ENCODE measurements around the gene CCDC178. TPM values are rescaled to one million over a fixed set of nuclear protein-coding genes. Genes with fewer than 3 reads are reported as not detected.

The CCDC178 gene
- total RNA-seq, 1 donor = 0.43 TPM

DNA sequence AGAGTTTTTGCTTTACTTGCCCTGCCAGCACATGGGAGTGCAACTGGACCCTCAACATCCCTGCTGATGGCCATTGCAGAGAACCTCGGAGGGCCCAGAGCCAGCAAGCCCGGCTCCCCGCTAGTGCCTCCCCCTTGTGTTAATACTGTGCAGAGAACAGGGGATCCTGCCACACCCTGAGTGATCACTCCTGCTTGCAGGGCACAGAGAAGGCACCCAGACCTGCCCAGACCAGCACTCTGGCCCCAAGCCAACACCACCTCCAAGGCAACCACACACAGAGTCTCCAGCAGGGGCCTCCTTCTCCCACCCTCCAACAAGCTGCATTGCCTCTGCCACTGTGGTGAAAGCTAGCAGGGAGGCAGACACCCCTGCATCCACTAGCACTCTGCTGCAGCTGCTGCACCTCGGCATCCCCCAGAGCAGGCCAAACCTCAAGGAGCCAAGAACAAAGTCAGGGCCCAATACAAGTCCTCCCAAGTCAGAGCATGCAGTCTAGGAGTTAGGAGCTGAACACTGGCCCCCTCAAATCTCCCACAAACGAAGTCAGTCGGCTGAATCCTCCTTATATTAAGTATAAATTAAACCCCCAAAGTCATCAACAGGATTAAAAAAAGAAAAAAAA is 157.7 kb downstream of the CCDC178 start:
- DNase-seq (ENCODE audit: low read depth) = no peak
- H3K4me3 ChIP-seq (ENCODE audit: low read depth, low read length) = no peak overlapping the region
- TF ChIP-seq, protein P1, sequence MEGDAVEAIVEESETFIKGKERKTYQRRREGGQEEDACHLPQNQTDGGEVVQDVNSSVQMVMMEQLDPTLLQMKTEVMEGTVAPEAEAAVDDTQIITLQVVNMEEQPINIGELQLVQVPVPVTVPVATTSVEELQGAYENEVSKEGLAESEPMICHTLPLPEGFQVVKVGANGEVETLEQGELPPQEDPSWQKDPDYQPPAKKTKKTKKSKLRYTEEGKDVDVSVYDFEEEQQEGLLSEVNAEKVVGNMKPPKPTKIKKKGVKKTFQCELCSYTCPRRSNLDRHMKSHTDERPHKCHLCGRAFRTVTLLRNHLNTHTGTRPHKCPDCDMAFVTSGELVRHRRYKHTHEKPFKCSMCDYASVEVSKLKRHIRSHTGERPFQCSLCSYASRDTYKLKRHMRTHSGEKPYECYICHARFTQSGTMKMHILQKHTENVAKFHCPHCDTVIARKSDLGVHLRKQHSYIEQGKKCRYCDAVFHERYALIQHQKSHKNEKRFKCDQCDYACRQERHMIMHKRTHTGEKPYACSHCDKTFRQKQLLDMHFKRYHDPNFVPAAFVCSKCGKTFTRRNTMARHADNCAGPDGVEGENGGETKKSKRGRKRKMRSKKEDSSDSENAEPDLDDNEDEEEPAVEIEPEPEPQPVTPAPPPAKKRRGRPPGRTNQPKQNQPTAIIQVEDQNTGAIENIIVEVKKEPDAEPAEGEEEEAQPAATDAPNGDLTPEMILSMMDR (IDR thresholded peaks at IDR 0.05; ENCODE audit: insufficient read depth, low read depth, low read length) = no peak

DNA sequence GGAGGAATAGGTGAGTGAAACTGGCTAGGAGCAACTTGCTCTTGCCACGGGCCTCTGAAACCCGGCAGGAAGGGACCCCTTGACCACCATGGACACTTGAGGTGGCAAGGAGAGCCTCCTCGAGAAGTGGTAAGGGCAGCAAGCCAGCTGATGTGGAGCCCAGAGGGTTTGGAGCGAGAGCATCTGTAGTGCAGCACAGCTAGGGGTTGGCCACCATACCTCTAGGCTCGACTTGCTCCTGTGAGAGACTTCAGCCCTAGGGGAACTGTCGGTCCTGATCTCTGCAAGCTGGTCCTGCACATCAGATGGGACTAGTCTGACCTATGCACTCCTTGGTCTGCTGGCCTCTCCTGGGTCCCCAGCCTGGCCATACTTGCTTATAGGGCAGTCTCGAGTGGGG is 158.4 kb downstream of the CCDC178 start:
- no peak for DNase-seq (ENCODE audit: low read depth)
- no peak overlapping the region for H3K4me3 ChIP-seq (ENCODE audit: low read depth, low read length)
- TF ChIP-seq, protein P1 (IDR thresholded peaks at IDR 0.05; ENCODE audit: insufficient read depth, low read depth, low read length) = no peak

DNA sequence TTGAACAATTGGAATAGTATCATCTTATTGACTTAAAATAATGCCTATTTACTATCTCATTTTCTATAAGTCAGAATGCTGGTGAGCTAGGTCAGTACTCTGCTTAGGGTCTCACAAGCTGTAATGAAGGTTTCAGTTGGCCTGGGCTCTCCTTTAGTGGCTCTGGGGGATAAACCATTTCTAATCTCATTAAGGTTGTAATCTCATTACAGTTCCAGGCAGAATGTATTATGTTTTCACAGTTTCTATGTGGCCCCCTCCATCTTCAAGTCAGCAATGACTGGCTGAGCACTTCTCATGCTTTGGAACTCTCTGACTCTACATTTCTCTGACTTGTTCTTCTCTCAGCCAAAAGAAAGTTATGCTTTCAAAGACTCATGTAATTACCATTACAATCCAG is 163.1 kb downstream of the CCDC178 start:
- no peak for DNase-seq (ENCODE audit: low read depth)
- TF ChIP-seq, protein P1 (IDR thresholded peaks at IDR 0.05; ENCODE audit: insufficient read depth, low read depth, low read length) = no peak
- no peak overlapping the region for H3K4me3 ChIP-seq (ENCODE audit: low read depth, low read length)

DNA sequence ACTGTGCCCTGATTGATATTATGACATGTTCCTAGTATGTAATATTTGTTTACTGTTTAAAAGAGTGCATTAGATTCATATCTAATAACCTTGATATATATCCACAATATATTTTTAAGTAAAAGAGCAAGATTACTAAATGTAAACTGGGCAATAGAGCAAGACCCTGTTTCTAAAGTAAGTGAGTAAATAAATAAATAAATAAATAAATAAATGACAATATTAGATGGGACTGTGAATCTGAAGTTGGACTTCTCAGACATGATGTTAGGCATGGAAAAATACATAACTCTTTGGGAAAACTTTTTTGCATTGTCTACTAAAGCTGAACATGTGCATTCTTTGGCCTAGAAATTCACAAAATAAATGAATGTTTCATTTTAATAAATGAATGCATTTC is 164.7 kb downstream of the CCDC178 start:
- H3K4me3 ChIP-seq (ENCODE audit: low read depth, low read length) = no peak overlapping the region
- no peak for DNase-seq (ENCODE audit: low read depth)
- TF ChIP-seq, protein P1 (IDR thresholded peaks at IDR 0.05; ENCODE audit: insufficient read depth, low read depth, low read length) = no peak

DNA sequence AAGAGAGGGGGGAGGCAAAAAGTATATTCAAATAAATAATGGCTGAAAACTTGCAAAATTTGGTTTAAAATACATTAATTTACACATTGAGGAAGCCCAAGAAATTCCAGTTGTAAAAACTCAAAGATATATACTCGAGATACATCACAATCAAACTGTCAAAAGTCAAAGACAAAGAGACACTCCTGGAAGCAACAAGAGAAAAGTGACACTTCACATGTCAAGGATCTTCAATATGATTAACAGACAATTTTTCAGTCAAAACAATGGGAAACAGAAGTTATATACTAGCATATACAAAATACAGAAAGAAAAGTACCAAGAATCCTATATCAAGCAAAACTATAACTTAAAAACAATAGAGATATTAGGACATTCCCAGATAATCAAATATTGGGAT is 170.2 kb downstream of the CCDC178 start:
- no peak for DNase-seq (ENCODE audit: low read depth)
- no peak overlapping the region for H3K4me3 ChIP-seq (ENCODE audit: low read depth, low read length)
- TF ChIP-seq, protein P1 (IDR thresholded peaks at IDR 0.05; ENCODE audit: insufficient read depth, low read depth, low read length) = no peak

DNA sequence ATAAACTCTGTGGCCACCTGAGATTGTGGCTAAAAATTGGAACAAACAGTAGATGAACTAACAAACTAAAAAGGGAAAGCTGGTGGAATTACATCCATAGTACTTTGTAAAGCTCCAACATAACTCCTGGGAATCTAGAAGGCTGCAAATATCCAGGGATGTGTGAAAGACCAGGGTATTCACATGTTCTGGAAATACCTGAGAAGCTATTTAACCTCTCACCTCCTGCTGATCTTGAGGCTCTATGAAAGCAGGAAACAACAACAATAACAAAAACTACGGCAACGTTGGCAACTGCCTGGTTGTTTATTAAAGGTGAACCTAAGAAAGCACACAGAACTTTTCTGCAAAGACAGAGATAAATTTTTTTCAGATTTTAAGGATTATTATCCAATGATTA is 171.3 kb downstream of the CCDC178 start:
- no peak overlapping the region for H3K4me3 ChIP-seq (ENCODE audit: low read depth, low read length)
- TF ChIP-seq, protein P1 (IDR thresholded peaks at IDR 0.05; ENCODE audit: insufficient read depth, low read depth, low read length) = no peak
- DNase-seq (ENCODE audit: low read depth) = no peak

DNA sequence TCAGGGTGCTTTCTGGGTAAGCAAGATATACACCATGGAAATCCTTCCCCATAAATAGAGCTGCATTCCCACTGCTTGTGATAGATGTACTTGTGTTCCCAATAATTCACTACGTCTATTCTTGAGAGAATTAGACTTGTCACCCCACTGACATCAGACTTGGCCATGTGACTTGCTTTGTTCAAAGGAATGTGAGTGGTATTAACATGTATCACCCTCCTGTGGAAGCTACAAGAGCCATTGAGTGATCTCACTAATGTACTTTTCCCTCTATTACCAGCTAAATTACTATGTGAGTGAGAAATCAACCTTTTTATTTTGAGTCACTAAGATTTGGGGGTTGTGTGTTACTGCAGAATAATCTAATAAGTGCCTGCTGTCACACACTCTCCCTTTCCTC is 176.0 kb downstream of the CCDC178 start:
- no peak for DNase-seq (ENCODE audit: low read depth)
- H3K4me3 ChIP-seq (ENCODE audit: low read depth, low read length) = no peak overlapping the region
- TF ChIP-seq, protein P1 (IDR thresholded peaks at IDR 0.05; ENCODE audit: insufficient read depth, low read depth, low read length) = no peak

All from fibroblast of villous mesenchyme (primary cell).